NT2/D1 (cell line): ENCODE measurements around the gene RAPGEF4.

Experiments used
- DNase-seq: peaks from one replicate; pipeline ENCODE4 v3.0.0-alpha.2; 2011; ENCODE audit warnings: low read depth, low spot score
- H3K27me3 ChIP-seq: 2 replicates; pipeline ENCODE4 v1.6.0; 2011; ENCODE audit warnings: mild to moderate bottlenecking; ENCODE audit not compliant: insufficient read length, insufficient read depth
- H3K36me3 ChIP-seq: 2 replicates; pipeline ENCODE4 v1.6.1; 2011; ENCODE audit warnings: mild to moderate bottlenecking, low read length, mixed read lengths; ENCODE audit not compliant: insufficient read depth, insufficient read length
- H3K4me1 ChIP-seq: 2 replicates; pipeline ENCODE4 v1.5.1; 2011; ENCODE audit not compliant: insufficient read depth, insufficient read length
- H3K4me3 ChIP-seq: 2 replicates; pipeline ENCODE4 v1.5.1; 2011; ENCODE audit warnings: low read depth; ENCODE audit not compliant: insufficient read length
- H3K9ac ChIP-seq: 2 replicates; pipeline ENCODE4 v1.6.0; 2011; ENCODE audit warnings: low read depth; ENCODE audit not compliant: insufficient read length
- H3K9me3 ChIP-seq: 2 replicates; pipeline ENCODE4 v1.5.1; 2011; ENCODE audit warnings: mild to moderate bottlenecking, low read length; ENCODE audit not compliant: insufficient read depth
- SUZ12 ChIP-seq: IDR thresholded peaks from 2 replicates; pipeline ENCODE4 v1.6.1; 2011; ENCODE audit not compliant: insufficient read length, insufficient read depth; ENCODE audit errors: extremely low read depth
- YY1 ChIP-seq: IDR thresholded peaks from 2 replicates; pipeline ENCODE4 v1.6.1; 2011; ENCODE audit not compliant: insufficient read length, insufficient read depth
- ZNF274 ChIP-seq: IDR thresholded peaks from 2 replicates; pipeline ENCODE4 v1.6.1; 2011; ENCODE audit warnings: mild to moderate bottlenecking, low read depth, low read length

The RAPGEF4 gene

GRCh38 chr2:172930871-172931255 lies 195.2 kb downstream of the RAPGEF4 start:
- Histone ChIP-seq H3K9ac (no peak overlapping the region), H3K4me1 (no peaks in the 10 kb centered on the region), H3K9me3 (no peaks in the 10 kb centered on the region), H3K27me3 (no peaks in the 10 kb centered on the region), H3K36me3 (no peaks in the 10 kb centered on the region), H3K4me3 (no peak overlapping the region)
- TF ChIP-seq SUZ12: no peak
- TF ChIP-seq ZNF274: no peak
- TF ChIP-seq YY1: no peak
- no peak for DNase-seq

GRCh38 chr2:172931256-172931894 lies 195.7 kb downstream of the RAPGEF4 start:
- Histone ChIP-seq H3K4me3 (no peak overlapping the region), H3K9me3 (no peaks in the 10 kb centered on the region), H3K27me3 (no peaks in the 10 kb centered on the region), H3K4me1 (no peaks in the 10 kb centered on the region), H3K9ac (no peak overlapping the region), H3K36me3 (no peaks in the 10 kb centered on the region)
- no peak for TF ChIP-seq SUZ12
- peak; percentile 15 for DNase-seq

- H3K4me1 ChIP-seq: no peaks in the 10 kb centered on the region
- no peak for TF ChIP-seq ZNF274
- no peak for TF ChIP-seq YY1
- no peak for TF ChIP-seq SUZ12
- H3K4me3 ChIP-seq: no peak overlapping the region
- H3K27me3 ChIP-seq: no peaks in the 10 kb centered on the region
- H3K36me3 ChIP-seq: no peaks in the 10 kb centered on the region
- DNase-seq: peak; percentile 38
- H3K9me3 ChIP-seq: no peaks in the 10 kb centered on the region
- no peak overlapping the region for H3K9ac ChIP-seq
These were observed 196.4 kb downstream of the RAPGEF4 start for GRCh38 chr2:172931918-172932520.

- no peaks in the 10 kb centered on the region for H3K27me3 ChIP-seq
- H3K9me3 ChIP-seq: peaks cover 18% of the 10 kb centered on the region
- H3K36me3 ChIP-seq: no peaks in the 10 kb centered on the region
- H3K4me1 ChIP-seq: no peaks in the 10 kb centered on the region
- DNase-seq: no peak
- H3K9ac ChIP-seq: no peak overlapping the region
- no peak for TF ChIP-seq SUZ12
- no peak overlapping the region for H3K4me3 ChIP-seq
These were observed 202.5 kb downstream of the RAPGEF4 start for GRCh38 chr2:172937884-172938712.

- TF ChIP-seq ZNF274 (no peak), YY1 (no peak), SUZ12 (no peak)
- Histone ChIP-seq H3K36me3 (no peaks in the 10 kb centered on the region), H3K27me3 (no peaks in the 10 kb centered on the region), H3K9ac (no peak overlapping the region), H3K4me1 (no peaks in the 10 kb centered on the region), H3K9me3 (peaks cover 18% of the 10 kb centered on the region), H3K4me3 (no peak overlapping the region)
- no peak for DNase-seq
These were observed 203.2 kb downstream of the RAPGEF4 start for GRCh38 chr2:172938713-172939375.

- no peak for DNase-seq
- Histone ChIP-seq H3K4me3 (no peak overlapping the region), H3K9me3 (peaks cover 18% of the 10 kb centered on the region), H3K36me3 (no peaks in the 10 kb centered on the region), H3K9ac (no peak overlapping the region), H3K4me1 (no peaks in the 10 kb centered on the region), H3K27me3 (no peaks in the 10 kb centered on the region)
- TF ChIP-seq ZNF274 (no peak), YY1 (no peak), SUZ12 (no peak)
These were observed 207.9 kb downstream of the RAPGEF4 start for GRCh38 chr2:172943539-172943938.
